HG02623 (cell line): Measurements from ENCODE around the gene CACNA1C.

Experiments used
- ATAC-seq: cut with Tn5 transposase; IDR thresholded peaks from one replicate; pipeline ENCODE4 v1.9.1; 2021; ENCODE audit warnings: moderate library complexity; ENCODE audit not compliant: unreplicated experiment

The CACNA1C gene

GRCh38 chr12:2334689-2335088 is 281.9 kb downstream of the CACNA1C start:
- ATAC-seq, result no peak

GRCh38 chr12:2335109-2335508 is 282.3 kb downstream of the CACNA1C start:
- ATAC-seq, result no peak

DNA sequence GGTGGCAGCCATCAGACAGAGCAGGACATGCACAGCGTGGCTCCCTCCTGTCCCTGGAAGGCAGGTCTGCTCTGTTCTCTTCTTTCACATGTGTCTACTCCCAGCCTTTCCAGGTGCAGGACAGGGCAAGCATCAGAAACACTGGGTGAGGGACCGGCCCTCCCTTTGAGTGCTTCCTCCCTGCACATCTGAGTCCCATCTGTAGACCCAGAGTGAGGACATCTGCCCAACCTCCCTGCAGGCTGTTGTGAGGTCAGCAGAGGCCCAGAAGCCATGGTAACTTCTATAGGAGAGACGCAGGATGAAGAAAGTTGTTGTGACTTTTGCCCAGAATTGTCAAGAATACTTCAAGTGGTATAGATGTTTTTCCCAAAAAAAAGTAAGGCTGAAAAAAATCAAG is 282.7 kb downstream of the CACNA1C start:
- ATAC-seq, result no peak

DNA sequence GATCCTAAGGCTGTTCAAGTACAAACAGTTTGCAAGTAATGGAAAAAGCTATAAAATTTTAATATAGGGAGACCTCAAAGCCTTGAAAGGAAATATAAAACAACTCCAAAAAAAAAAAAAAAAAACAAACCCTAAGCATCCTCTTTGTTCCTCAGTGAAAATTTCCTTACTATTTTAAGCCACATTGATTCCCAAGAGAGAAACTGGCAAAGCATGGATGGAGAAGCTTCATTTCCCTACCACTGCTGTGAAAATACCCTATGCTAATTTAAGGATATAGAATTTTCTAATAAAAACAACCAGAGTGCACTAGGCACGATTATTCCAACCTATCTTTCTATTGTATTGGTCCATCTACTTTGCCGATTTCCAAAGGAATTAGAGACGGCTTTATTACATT is 283.1 kb downstream of the CACNA1C start:
- ATAC-seq, result no peak

DNA sequence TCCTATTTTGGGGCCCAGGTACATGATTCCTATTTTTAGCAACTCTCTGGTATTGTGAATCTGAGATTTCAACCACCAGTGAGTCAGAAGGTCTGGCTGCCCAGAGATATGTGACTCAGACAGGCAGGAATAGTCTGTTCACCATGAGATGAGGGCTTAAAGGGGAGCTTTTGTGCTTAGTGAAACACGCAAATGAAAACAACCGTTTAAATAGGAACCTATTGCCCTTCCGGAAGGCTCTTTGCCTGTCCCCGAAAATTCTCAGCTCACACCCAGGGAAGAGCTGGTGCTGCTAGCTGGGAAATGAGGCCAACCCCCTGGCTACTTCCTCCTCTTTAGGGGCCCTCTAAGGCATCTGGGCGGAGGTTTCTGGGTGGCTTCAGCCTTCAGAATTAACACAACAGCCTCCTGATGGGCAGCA is 283.6 kb downstream of the CACNA1C start:
- peak; percentile 72 for ATAC-seq

DNA sequence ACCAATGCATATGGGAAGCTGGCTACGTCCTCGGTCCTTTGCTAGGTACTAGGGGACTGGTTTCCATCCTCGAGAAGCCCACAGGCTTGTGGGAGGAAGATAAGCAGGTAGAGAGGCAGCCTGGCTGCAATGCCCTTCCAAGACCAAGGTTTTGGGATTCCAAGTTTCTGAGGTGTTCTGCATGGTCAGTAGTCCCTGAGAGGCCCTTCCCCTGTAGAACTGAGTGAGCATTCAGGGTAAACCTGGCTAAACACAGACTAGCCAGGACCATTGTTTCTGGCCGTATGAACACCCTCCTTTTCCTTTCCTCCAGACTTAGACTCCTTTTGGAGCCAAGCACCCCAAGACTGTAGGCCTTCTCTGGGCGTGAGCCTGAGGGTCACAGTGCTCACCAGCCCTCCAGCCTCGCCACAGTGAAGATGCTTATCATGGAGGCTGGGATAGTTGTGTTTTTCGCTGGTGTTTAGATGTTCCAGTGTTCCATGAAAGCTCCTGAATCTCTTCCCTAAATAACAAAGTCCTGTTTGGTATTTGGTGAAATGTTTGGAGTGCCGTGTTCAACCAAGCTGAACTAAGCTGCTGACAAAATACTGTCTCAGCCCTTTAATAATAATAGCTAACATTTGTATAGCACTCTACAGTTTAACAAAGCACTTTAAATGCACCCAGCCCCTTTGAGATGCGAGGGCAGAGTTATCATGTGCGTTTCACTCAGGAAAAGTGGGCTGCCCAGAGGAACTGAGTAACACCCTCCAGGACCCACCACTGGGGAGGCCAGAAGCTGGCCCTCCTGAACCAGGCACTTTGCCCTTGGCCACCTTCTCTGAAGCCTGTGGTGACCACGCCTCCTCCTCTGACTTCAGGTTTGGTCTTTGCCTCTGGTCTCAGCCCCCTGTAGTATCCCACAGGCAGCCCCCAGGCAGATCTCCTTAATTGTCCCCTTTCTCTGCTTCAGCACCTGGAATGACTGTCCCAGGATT is 284.5 kb downstream of the CACNA1C start:
- no peak for ATAC-seq

DNA sequence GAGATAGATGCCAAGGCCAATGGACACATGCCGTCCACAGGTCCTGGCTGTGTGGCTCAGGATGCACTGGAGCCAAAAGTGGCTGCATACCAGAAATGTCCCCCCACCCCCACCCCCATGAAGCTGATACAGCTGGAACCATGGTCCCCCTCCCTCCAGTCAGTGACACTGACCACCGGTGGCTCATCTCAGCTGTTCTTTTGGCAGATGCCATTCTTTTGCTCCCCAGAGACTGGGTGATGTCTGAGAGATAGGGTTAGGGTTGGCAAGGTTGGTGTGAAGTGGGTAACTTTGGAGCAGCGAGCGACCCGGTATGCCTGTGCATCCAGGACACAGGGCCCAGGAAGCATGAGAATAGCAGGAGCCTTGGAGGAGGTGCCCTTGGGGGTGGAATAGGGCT is 285.6 kb downstream of the CACNA1C start:
- no peak for ATAC-seq

DNA sequence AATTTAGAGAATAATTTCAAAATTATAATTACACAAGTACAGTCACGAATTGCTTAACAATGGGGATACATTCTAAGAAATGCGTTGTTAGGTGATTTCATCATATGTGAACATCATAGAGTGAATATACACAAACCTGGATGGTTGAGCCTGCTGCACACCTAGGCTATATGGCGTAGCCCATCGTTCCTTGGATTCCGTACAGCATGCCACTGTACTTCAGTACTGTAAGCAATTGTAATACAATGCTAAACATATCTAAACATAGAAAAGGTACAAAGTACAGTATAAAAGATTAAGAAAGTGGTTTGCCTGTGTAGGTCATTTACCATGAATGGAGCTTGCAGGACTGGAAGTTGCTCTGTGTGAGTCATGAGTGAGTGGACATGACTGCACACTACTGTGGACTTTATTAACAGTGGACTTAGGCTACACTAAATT is 286.2 kb downstream of the CACNA1C start:
- no peak for ATAC-seq

DNA sequence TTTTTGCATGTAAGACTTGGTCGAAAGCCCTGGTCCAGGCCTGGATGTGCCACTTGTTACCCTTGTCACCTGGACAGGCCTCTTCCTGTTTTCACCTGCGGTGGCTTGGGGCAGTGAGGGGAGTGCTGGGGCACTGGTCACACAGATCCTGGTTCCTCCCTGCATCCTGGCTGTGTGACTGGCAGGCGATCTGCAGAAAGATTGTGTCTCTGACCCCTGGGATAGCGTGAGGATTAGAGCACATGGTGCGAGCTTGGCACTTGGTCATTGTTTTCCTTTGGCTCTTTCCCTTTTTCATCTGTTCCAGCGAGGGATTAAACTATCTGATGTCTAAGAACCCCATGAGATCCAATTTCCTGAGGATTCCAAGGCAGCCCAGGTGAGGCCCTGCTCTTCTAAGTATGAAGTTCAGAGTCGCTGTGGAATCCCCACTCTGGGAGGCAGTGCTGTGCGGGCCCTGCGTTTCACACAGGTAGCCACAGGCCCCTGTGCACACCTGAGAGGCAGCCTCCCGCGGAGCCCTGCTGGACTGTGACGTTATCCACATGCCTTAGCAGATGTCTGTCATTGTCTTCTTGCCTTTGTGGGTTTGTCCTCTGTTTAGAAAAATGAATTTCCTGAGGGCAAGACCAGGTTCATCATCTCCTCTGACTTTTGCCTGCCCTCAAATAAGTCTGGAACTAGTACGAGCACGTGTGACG is 288.4 kb downstream of the CACNA1C start:
- no peak for ATAC-seq

GRCh38 chr12:2341871-2342270 is 289.1 kb downstream of the CACNA1C start:
- no peak for ATAC-seq

DNA sequence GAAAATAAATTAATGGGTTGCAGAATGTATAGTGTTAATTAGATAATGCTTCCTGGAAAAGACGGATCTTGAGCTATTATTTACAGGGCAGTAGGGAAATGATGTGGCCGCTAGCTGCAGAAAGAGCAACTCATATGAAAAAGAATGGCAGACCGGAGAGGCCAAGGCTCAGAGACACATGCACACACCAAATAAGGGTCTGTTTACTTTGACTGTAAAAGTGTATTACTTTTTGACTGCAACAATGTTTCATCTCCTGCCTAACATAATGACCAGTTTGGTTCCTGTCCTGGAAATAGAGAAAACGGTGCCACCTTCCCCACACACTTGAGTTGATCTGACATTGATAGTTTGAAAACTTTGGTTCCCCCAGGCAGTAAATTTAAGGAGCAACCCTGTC is 290.9 kb downstream of the CACNA1C start:
- no peak for ATAC-seq

DNA sequence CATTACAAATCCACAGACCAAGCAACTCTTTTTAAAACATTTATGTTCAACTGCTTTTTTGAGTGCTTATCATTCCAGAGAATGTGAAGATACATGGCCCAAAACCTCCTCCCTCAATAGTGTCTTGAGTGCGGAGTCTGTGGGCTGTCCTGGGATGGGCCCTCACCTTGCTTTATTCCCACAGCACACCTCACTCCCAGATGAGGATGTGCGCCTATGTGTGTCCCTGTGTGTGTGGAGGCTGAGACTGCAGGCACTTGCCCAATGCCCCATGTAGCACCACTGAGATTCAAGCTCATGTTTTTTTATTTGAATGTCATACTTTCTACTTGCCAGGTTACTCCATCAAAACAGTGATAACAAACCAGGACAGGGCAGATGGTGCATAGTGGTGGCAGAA is 291.7 kb downstream of the CACNA1C start:
- no peak for ATAC-seq

DNA sequence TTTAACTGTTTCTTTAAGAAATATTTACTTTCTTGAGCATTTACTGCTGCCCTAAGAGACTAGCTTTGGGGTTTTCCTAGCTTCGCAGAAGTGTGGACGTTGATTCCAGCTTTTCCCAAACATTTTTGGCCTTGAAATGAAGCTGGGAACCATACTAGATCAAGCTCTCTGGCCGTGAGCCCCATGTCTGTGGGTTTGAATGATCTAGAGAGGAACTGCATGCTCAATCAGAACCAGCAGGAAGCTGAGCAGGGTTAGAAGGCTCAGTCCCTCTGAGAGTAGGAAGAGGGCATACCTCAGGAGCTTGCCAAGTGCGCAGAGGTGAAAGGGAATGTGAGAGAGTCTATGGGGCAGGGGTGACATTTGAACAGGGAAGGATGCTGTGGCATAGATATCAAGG is 292.1 kb downstream of the CACNA1C start:
- no peak for ATAC-seq

DNA sequence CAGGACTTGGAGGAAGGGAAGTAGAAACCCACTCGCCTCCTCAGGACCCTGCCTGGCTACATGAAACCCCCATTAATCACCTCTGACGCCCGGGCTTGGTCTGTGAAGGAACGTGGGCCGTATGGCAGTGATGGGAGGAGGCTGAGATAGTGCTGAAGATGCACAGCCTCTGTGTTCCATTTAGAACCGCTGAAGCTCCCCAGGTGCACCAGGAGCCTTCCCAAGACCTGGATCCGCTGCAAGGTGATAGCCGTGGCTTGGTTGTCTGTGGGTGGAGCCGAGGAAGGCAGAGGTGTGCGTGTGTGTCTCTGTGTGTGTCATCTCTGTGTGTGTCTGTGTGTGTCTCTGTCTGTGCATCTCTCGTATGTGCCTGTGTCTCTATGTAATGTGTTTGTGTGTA is 293.1 kb downstream of the CACNA1C start:
- no peak for ATAC-seq

GRCh38 chr12:2346416-2346815 is 293.6 kb downstream of the CACNA1C start:
- ATAC-seq, result no peak

DNA sequence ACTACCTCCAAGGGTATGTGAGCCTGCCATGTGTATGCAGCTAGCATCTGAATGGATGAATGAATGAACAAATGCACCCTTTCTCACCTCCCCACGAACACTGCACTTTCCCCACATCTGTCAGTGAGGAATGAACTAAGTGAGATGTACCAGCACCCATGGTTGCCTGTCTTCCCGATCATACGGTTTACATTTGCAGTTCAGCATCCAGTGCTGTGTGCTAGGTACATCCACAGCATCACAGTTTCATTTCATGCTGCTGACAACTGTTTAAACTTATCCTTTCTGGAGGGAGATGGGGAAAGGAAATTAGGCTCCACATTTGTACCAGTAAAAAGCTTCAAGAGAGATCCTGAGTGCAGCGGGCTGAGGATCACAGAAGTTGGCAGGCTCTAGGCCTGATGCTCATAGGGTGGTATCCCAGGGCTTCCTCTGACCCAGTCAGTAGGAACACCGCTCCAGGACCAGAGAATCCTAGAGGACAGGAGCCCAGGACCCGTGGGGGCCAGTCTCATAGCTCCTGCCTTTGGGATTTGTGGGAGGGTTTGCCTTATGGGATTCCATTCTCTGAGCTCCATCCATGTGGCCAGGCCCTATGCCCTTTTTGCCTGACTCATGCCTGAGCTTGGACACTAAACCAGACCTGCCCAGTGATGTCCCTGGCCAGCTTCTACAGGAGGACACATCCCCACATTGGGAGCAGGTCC is 294.5 kb downstream of the CACNA1C start:
- ATAC-seq, result no peak

- ATAC-seq, result no peak
Observed at GRCh38 chr12:2347844-2348481, 295.2 kb downstream of the CACNA1C start.

DNA sequence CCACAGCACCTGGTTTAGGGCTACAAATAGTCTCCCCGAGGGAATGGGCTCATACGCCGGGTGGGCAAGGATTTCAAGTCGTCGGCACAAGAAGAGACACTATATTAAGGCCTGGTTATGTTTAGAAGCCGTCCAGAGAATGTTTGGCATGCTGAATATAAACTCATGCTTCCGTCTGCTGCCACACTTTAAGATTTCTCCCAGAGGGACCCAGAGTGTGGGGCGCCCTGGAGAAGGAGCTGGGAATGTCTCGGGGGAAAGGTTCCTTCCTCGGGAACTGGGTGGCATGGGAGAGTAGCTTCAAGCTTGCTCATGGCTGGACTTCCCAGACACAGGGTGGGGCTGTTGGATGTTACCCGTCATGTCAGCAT is 295.7 kb downstream of the CACNA1C start:
- no peak for ATAC-seq

DNA sequence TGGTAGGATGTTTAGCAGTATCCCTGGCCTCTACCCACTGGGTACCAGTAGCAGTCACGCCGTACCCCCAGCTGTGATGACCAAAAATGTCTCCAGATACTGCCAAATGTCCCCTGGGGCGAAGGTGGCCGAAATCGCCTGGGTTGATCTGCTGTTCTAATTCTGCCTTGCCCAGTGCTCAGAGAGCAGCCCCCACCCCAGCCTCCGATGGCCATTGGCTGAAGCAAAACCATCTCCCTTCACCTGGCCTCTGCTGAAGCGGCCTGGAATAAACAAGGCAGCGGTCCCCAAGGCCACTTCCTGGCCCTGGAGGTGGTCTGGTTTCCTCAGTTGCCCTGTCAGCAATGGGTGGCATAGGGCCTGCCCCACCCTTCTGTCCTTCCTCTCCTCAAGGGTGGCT is 298.4 kb downstream of the CACNA1C start:
- no peak for ATAC-seq

GRCh38 chr12:2352203-2352602 is 299.4 kb downstream of the CACNA1C start:
- no peak for ATAC-seq

DNA sequence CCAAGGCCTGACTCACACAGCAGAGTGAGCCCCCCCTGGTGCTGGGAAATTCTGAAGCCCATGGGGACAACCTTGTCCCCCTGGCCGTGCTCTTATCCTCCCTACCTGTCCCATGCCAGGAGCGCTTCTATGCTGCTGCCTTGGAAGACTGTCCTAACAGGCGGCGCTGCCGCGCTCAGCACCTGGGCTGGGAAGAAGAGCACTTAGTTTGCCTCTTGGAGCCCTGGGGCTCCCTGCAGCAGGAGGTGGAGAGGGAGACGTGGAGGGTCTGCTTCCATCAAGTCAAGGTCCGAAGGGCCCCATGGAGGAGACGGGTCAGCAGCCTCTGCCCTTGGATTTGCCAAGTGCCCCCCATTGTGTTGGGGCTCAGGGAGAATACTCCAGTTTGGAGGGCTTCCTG is 300.5 kb downstream of the CACNA1C start:
- no peak for ATAC-seq
